HG02973 (cell line): ENCODE measurements around the gene SH3PXD2B.
"Not testable (repeated sequence)": the region's sequence is repeated elsewhere in the genome, so short reads cannot be mapped to it uniquely, and the experiment has no call there.

ENCODE experiments used
- ATAC-seq: cut with Tn5 transposase; IDR thresholded peaks from one replicate; pipeline ENCODE4 v1.9.1; 2021; ENCODE audit warnings: moderate library complexity; ENCODE audit not compliant: unreplicated experiment

The SH3PXD2B gene

GRCh38 chr5:172311605-172312004, 142.7 kb downstream of the SH3PXD2B start:
- ATAC-seq, result no peak

GRCh38 chr5:172311026-172311425, 143.3 kb downstream of the SH3PXD2B start:
- no peak for ATAC-seq

GRCh38 chr5:172305380-172305779, 148.9 kb downstream of the SH3PXD2B start:
- no peak for ATAC-seq

- no peak for ATAC-seq
Measured at GRCh38 chr5:172303572-172304335, 150.6 kb downstream of the SH3PXD2B start.

DNA sequence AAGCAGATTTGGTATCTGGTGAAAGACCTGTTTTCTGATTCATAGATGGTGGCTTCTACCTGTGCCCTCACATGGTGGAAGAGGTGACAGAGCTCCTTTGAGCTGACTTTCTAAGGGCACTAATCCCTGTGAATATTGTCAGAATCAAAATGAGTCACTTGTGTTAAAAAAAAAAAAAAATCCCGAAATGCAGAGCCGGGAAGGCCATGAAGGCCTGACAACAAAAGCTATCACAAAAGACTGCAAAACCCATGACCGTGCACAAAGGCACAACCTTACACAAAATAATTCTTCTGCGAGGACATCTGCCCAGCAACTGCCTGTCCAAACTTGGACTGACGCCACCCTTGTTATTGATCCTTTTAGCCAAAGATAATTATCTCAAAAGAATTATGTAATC, 151.2 kb downstream of the SH3PXD2B start:
- ATAC-seq, result no peak

DNA sequence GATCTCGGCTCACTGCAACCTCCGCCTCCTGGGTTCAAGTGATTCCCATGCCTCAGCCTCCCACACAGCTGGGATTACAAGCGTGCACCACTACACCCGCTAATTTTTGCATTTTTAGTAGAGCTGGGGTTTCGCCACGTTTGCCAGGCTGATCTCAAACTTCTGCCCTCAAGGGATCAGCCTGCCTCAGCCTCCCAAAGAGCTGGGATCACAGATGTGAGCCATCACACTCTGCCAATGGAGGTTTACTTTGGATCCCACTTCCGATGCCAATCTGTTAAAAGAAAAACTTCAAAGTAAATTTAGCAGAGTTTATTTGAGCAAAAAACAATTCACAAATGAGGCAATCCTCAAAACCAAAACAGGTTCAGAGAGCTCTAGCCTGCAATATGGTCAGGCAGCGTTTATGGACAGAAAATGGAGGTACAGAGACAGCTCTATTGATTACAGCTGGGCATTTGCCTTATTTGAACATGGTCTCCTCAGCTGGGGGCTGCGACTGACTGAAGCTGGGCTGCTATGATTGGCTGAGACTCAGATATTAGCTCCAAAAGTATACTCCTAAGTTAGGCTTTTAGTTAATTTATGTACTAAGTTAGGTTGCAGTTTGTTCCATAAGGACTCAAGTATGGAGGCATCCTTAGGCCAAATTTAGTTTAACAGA, 152.1 kb downstream of the SH3PXD2B start:
- no peak for ATAC-seq

GRCh38 chr5:172299916-172300439, 154.3 kb downstream of the SH3PXD2B start:
- ATAC-seq, result no peak

DNA sequence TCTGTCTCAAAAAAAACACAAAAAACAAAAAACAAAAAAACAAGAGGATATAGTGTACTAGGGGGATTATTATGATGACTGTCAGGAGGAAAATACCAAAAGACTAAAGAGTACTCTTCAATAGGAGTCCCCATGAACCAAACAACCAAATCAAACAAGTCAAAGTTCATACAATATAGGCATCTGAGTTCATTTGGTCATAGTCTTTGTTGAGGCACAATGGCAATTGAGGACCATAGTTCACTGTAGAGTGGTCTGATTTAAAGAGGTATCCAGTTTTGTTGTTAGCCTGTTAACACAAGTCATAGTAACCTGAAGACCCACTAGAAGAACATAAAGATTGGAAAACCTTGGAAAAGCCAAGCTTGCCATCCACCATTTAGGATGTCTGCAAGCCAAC, 159.5 kb downstream of the SH3PXD2B start:
- ATAC-seq, result no peak

DNA sequence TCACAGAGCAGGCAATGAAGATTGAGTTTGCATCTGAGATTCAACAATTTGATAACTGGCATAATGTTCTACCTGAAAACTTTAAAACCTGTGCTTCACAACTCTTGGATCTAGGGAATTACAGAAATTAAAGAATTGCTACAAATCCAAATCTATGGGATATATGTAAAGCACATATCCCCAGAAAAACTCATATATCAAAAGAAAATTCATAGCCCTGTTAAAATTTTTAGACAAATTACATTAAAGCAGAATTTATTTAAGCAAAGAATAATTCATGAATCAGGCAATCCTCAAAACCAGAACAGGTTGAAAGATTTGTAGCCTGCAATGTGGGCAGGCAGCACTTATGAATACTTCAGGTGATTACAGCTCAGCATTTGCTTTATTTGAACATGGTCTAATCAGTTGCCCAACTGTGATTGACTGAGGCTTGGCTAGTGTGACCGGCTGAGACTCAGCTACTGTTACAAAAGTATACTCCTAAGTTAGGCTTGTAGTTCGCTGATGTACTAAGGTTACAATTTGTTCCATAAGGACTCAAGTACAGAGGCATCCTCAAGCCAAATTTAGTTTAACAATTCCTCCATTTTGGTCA, 160.5 kb downstream of the SH3PXD2B start:
- no peak for ATAC-seq

- ATAC-seq, result peak; percentile 86
Measured at GRCh38 chr5:172293054-172293744, 161.1 kb downstream of the SH3PXD2B start.

- ATAC-seq, result not testable (repeated sequence)
Measured at GRCh38 chr5:172291837-172292236, 162.5 kb downstream of the SH3PXD2B start.

GRCh38 chr5:172288465-172288864, 165.9 kb downstream of the SH3PXD2B start:
- no peak for ATAC-seq

DNA sequence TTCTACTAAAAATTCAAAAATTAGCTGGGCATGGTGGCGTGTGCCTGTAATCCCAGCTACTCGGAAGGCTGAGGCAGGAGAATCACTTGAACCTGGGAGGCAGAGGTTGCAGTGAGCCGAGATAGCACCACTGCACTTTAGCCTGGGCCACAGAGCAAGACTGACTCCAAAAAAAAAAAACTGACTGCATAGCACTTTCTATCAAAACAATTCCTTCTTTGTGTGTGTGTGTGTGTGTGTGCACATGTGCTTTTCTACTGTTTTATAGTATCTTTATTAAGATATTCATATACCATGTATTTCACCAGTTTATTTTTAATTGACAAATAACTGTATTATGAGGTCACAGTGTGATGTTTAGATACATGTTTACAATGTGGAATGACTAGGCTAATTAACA, 167.2 kb downstream of the SH3PXD2B start:
- not testable (repeated sequence) for ATAC-seq

GRCh38 chr5:172285226-172286143, 168.8 kb downstream of the SH3PXD2B start:
- no peak for ATAC-seq

DNA sequence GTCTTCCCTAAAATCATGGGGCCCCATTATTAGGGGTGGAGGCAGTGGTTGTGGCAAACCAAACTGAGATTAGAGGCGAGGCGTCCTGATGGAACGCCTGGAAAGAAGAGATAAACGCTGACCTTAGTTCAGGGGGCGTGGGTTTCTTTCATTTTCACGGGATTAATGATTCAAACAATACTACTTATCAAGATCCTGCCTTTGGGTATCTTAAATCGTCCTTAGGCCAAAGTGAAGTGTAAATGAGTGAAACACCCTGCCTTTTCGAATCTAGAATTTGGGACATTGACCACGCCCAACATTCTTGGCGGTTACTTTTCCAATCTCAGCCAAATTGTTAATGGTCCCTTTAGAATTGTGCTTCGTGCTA, 169.7 kb downstream of the SH3PXD2B start:
- ATAC-seq, result no peak

- ATAC-seq, result peak; percentile 82
Measured at GRCh38 chr5:172283862-172284610, 170.3 kb downstream of the SH3PXD2B start.

- peak; percentile 82 for ATAC-seq
Measured at GRCh38 chr5:172283020-172283861, 171.1 kb downstream of the SH3PXD2B start, which contains the start of gene UBTD2. UBTD2 (minus strand) TSS chr5:172283764; CDS start chr5:172283665, 99 bp downstream.

DNA sequence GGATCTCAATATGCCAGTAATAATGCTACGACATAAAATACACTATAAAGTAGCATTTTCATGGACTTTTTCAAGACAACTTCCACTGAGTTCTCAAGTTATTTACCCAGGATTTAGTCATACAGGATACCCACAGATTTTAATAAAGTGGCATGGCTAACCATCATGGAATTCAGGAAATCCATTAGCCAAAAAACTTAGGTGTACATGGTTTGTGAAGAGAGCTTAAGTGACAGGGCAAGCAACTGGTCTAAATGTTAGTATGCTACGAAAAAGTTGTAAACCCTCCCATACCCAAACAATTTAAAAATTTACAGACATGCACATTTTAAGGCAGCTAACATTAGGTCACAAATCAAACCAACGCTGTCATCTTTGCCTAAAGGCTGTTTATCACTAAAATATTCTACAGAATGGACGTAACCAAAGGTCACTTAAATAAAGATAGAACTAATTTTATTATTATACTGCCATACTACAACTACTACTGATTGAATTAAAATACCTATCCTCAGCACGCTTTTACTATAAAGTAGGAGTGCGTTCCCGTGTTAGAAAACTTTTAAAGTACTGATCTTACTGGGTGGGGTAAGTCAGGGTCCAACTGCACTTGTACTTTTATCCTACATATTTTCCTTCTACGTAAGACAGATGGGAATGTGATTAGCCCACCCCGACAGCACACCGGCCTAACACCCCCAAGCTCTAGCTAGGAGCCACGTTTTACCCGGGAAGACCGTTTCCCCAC, 171.9 kb downstream of the SH3PXD2B start:
- no peak for ATAC-seq
